Subcutaneous adipose tissue (tissue), 4 donors: Measurements from ENCODE around the gene PDE6H. TPM values are rescaled to one million over a fixed set of nuclear protein-coding genes. Genes with fewer than 3 reads are reported as not detected.

Source experiments
- CTCF ChIP-seq: fragments of 450-650 bp; IDR thresholded peaks from one replicate; pipeline ENCODE4 v1.5.1; 2016; ENCODE audit warnings: low read depth, mild to moderate bottlenecking, control low read depth, antibody characterized with exemption, moderate library complexity
- total RNA-seq, 4 donors: library from RNA; depleted of rRNA; stranded (reverse); fragments of >200 nt; gene quantifications; one replicate each; pipeline ENCODE4 v1.1.0, GENCODE V29; 2016

Gene PDE6H
- total RNA-seq, 4 donors from 2014 or later: not detected

DNA sequence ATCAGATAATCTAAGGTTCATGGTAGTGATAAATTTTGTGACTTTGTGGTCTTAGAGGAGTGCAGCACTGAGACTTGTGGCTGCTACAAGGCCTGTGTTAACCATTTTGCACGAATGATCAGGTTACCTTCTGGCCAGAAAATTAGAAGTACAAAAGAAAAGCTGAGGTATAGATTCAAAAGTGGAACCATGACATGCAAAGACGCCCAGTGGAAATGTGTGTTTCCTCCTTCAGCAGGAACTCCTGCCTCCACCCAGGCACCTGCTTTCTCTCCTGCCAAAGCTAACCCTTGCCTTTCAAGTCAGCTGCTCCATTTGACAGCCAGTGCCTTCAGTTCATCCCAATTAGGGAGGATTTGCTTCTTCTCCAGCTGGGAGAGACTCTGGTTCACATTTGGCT, 10.1 kb downstream of the PDE6H start:
- no peak for TF ChIP-seq CTCF

- no peak for TF ChIP-seq CTCF
These were observed 11.2 kb downstream of the PDE6H start for GRCh38 chr12:14984036-14984435.

- no peak for TF ChIP-seq CTCF
These were observed 12.0 kb downstream of the PDE6H start for GRCh38 chr12:14984766-14985285.

GRCh38 chr12:14986449-14986848, 13.6 kb downstream of the PDE6H start:
- TF ChIP-seq CTCF: no peak

- no peak for TF ChIP-seq CTCF
These were observed 15.2 kb downstream of the PDE6H start for GRCh38 chr12:14988035-14988434.

DNA sequence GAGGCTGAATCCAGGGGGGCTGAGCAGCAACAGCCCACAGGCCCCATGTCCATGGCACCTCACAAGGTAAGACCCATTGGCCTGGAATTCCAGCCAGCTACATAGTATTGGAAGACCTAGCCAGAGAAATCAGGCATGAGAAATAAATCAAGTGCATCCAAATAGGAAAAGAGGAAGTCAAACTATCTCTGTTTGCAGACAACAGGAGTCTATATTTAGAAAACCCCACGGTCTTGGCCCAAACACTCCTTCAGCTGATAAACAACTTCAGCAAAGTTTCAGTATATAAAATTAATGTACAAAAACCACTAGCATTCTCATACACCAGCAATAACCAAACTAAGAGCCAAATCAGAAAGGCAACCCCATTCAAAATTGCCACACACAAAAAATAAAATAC, 16.9 kb downstream of the PDE6H start:
- no peak for TF ChIP-seq CTCF

GRCh38 chr12:14991069-14991468, 18.2 kb downstream of the PDE6H start:
- TF ChIP-seq CTCF: no peak
